ENCODE results near the gene ITGB5.
"Not testable (repeated sequence)": the region's sequence is repeated elsewhere in the genome, so short reads cannot be mapped to it uniquely, and the experiment has no call there.

Gene ITGB5

DNA sequence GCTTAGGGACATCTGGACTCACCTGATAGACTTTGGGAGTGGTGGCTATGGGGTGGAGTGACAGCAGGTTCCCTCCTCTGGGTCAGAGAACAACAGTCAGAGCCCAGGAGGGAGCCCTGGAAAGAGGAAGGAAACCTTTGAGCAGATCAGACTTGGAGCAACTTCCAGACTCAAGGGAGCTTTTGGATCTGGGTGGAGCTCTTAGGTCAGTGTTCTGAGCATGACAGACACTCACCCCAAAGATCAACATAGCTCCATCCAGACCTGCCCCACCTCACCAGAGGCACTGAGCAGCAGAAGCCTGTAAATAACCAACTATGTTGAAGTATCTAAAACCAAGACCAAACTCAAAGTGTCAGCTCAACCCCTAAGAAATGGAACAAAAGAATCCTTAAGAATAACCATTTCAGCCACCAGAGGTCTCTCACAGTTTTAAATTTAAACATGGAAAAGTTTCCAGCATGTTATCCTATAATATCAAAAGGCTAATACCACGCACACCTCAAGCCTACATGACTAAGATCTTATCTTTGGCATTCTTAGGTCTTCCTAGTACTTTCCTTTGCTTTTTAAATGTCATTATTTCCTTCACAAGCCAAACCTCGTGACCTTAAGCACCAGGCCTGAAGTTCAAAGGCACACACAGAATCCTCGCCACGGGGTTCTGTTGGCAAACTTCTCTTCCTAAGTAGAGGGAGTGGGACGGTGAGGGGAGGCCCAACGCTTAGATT, 100.5 kb downstream of the ITGB5 start:
- H3K27ac ChIP-seq = peak overlapping the region; percentile 20; the same call in 1 of the 2 replicates
- TF ChIP-seq ZFX (IDR thresholded peaks at IDR 0.05; ENCODE audit: borderline replicate concordance) = no peak
- TF ChIP-seq, protein P1, sequence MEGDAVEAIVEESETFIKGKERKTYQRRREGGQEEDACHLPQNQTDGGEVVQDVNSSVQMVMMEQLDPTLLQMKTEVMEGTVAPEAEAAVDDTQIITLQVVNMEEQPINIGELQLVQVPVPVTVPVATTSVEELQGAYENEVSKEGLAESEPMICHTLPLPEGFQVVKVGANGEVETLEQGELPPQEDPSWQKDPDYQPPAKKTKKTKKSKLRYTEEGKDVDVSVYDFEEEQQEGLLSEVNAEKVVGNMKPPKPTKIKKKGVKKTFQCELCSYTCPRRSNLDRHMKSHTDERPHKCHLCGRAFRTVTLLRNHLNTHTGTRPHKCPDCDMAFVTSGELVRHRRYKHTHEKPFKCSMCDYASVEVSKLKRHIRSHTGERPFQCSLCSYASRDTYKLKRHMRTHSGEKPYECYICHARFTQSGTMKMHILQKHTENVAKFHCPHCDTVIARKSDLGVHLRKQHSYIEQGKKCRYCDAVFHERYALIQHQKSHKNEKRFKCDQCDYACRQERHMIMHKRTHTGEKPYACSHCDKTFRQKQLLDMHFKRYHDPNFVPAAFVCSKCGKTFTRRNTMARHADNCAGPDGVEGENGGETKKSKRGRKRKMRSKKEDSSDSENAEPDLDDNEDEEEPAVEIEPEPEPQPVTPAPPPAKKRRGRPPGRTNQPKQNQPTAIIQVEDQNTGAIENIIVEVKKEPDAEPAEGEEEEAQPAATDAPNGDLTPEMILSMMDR (IDR thresholded peaks at IDR 0.05) = peak; percentile 32

DNA sequence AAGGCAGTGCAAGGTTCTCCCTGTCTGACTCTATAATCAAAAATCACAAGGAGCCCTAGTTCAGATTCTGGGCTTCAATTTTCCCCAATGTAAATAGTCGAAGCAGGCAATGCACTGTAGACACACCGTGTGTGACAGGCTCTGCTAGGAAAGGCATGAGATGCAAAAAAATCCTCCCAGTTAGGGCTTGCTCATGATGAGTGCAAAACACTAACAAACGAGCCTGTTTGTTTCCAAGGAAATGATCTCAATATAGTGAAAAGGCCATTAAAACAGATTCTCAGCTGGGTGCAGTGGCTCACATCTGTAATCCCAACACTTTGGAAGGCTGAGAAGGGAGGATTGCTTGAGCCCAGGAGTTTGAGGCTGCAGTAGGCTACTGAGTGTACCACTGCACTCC, 101.2 kb downstream of the ITGB5 start:
- TF ChIP-seq, protein P1 (IDR thresholded peaks at IDR 0.05) = no peak
- no peak for TF ChIP-seq ZFX (IDR thresholded peaks at IDR 0.05; ENCODE audit: borderline replicate concordance)
- no peak overlapping the region for H3K27ac ChIP-seq

DNA sequence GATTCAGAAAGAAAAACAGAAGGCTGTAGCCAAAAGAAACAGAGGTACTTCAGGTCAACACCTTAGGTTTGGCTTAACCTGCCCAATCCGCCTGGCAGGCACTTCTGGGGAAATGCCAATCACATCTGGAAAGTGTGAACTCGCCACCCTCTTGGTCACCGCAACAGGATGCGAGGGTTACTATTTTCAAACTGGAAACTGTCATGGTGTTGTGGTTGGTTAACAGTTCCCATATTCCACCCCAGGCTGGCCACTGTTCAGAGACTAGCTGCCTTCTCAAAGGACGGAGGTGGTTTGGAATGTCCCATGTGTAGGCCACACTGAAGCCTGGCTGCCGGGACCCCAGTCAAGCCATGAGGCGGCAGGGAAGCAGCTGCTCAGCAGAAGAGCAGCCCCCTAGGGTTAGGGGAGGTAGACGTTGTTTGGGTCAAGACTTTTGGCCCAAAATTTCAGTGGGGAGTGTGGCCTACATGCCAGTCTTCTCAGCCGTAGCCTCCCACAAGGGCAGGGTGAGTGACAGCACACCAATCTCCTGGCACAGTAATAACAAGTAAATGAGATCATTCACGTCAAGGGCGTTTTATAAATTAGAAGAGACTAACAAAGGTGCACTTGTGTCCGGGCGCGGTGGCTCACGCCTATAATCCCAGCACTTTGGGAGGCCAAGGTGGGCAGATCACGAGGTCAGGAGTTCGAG, 102.3 kb downstream of the ITGB5 start:
- TF ChIP-seq ZFX (IDR thresholded peaks at IDR 0.05; ENCODE audit: borderline replicate concordance) = no peak
- TF ChIP-seq, protein P1 (IDR thresholded peaks at IDR 0.05) = no peak
- H3K27ac ChIP-seq = no peak overlapping the region

DNA sequence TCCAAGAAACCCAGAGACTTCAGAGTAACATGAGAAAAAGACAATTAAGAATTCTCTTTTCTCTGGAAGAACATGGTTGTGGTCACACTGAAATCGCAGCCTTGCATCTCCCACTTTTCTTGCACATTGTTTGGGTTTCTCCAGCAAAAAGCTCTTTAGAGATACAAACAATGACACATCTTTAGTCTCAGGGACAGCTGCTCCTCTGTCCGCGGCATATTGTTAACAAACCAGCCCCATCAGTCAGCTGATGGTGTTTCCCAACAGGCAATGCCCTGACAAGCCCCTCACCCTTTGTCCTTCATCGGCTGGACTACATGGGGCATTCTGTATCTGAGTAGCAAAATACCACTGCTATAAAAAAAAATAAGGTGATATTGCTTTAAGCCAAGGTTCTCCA, 103.5 kb downstream of the ITGB5 start:
- TF ChIP-seq, protein P1 (IDR thresholded peaks at IDR 0.05) = no peak
- TF ChIP-seq ZFX (IDR thresholded peaks at IDR 0.05; ENCODE audit: borderline replicate concordance) = no peak
- H3K27ac ChIP-seq = no peak overlapping the region

DNA sequence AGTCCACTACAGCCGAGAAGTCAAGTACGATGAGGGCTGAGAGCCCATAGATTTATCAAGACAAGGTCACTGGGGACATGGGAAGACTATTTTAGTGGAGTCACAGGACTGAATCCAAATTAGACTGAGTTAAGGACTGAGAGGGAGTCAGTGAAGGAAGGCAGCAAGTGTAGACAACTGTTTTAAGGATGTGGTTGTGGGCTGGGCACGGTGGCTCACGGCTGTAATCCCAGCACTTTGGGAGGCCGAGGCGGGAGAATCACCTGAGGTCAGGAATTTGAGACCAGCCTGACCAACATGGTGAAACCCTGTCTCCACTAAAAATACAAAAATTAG, 104.8 kb downstream of the ITGB5 start:
- not testable (repeated sequence) for H3K27ac ChIP-seq

DNA sequence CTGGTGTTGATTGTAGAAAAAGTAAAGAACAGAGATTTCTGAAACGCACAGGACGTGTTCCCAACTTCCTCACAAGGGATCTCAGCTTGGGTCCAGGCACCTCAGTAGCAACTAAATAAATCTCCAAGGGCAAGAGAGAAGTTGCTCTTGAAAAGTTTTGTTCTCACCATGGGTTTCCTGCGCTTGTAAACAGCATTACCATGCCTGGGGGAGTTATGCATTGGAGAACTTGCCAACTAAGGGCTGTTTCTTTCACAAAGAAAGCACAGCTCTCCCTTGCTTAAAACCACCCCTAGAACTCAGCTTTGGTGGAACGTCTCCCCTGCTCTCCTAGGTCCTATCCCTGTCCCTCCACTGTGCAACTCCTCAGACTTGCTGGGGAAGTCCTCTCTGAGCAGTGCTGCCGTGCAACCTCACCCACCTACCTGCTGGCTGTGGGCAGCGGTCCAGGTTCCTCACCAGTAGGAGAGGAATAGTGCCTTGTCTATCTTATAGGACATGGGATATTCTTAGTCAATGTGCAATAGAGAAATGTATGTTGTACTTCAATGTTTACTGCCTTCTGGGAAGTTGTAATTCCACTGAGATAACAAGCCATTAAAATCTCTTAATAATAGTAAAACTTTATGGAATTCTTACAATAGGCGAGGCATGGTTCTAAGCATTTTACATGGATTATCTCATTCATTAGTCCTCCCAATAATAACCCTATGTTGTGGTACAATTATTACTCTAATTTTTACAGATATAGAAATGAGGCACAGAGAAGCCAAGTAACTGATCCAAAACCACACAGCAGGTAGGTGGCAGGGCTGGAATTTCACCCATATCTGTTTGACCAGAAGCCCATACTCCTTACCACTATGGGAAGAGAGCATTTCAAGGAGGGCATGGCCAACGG, 105.4 kb downstream of the ITGB5 start:
- no peak overlapping the region for H3K27ac ChIP-seq

More for the DNA sequence above, 105.4 kb downstream of the ITGB5 start:
- no peak for TF ChIP-seq ZFX (IDR thresholded peaks at IDR 0.05; ENCODE audit: borderline replicate concordance)
- TF ChIP-seq, protein P1 (IDR thresholded peaks at IDR 0.05) = no peak
